HEK293 (cell line): ENCODE data around the gene PHF13.

Experiments
- CTCF ChIP-seq: fragments of 450-650 bp; formaldehyde crosslinking; IDR thresholded peaks from 2 replicates; pipeline ENCODE4 v1.5.1; 2016; ENCODE audit warnings: missing biosample characterization, missing genetic modification characterization
- KLF8 ChIP-seq: fragments of 450-650 bp; formaldehyde crosslinking; IDR thresholded peaks from 2 replicates; pipeline ENCODE4 v1.5.1; 2016; ENCODE audit warnings: missing biosample characterization, missing genetic modification characterization
- OSR2 ChIP-seq: fragments of 450-650 bp; formaldehyde crosslinking; IDR thresholded peaks from 2 replicates; pipeline ENCODE4 v1.5.1; 2016; ENCODE audit warnings: missing biosample characterization, missing genetic modification characterization
- ZBTB11 ChIP-seq: fragments of 450-650 bp; formaldehyde crosslinking; conservative IDR thresholded peaks from 2 replicates; pipeline ENCODE4 v1.5.1; 2016; ENCODE audit warnings: low read depth, missing biosample characterization, missing genetic modification characterization
- ZBTB20 ChIP-seq: fragments of 450-650 bp; formaldehyde crosslinking; IDR thresholded peaks from 2 replicates; pipeline ENCODE4 v1.5.1; 2016; ENCODE audit warnings: missing biosample characterization, missing genetic modification characterization
- ZNF175 ChIP-seq: fragments of 450-650 bp; formaldehyde crosslinking; IDR thresholded peaks from 2 replicates; pipeline ENCODE4 v1.5.1; 2016; ENCODE audit warnings: missing biosample characterization, missing genetic modification characterization
- ZNF350 ChIP-seq: fragments of 450-650 bp; formaldehyde crosslinking; IDR thresholded peaks from 2 replicates; pipeline ENCODE4 v1.5.0; 2017; ENCODE audit warnings: missing biosample characterization, mild to moderate bottlenecking, missing genetic modification characterization
- ZNF398 ChIP-seq: fragments of 450-650 bp; formaldehyde crosslinking; IDR thresholded peaks from 2 replicates; pipeline ENCODE4 v1.5.1; 2017; ENCODE audit warnings: missing biosample characterization, missing genetic modification characterization
- ZNF433 ChIP-seq: fragments of 450-650 bp; formaldehyde crosslinking; IDR thresholded peaks from 2 replicates; pipeline ENCODE4 v1.5.1; 2016; ENCODE audit warnings: missing biosample characterization, missing genetic modification characterization, low read depth
- ZNF707 ChIP-seq: fragments of 450-650 bp; formaldehyde crosslinking; IDR thresholded peaks from 2 replicates; pipeline ENCODE4 v1.5.1; 2016; ENCODE audit warnings: missing biosample characterization, missing genetic modification characterization
- TF ChIP-seq, protein P1 (sequence below): fragments of 450-650 bp; formaldehyde crosslinking; IDR thresholded peaks from 2 replicates; pipeline ENCODE4 v1.5.1; 2016; ENCODE audit warnings: missing biosample characterization, missing genetic modification characterization
- TF ChIP-seq, protein P2 (sequence below): fragments of 450-650 bp; formaldehyde crosslinking; IDR thresholded peaks from 2 replicates; pipeline ENCODE4 v1.5.1; 2016; ENCODE audit warnings: missing biosample characterization, missing genetic modification characterization, low read depth

- TF ChIP-seq CTCF (no peak), ZNF350 (tag by site-specific recombination) (no peak), ZBTB11 (no peak), ZNF175 (no peak), OSR2 (tag by site-specific recombination) (no peak), ZNF433 (tag by site-specific recombination) (no peak), KLF8 (tag by site-specific recombination) (no peak), ZBTB20 (tag by site-specific recombination) (no peak), ZNF707 (tag by site-specific recombination) (no peak), ZNF398 (tag by site-specific recombination) (no peak)
- TF ChIP-seq, protein P1, sequence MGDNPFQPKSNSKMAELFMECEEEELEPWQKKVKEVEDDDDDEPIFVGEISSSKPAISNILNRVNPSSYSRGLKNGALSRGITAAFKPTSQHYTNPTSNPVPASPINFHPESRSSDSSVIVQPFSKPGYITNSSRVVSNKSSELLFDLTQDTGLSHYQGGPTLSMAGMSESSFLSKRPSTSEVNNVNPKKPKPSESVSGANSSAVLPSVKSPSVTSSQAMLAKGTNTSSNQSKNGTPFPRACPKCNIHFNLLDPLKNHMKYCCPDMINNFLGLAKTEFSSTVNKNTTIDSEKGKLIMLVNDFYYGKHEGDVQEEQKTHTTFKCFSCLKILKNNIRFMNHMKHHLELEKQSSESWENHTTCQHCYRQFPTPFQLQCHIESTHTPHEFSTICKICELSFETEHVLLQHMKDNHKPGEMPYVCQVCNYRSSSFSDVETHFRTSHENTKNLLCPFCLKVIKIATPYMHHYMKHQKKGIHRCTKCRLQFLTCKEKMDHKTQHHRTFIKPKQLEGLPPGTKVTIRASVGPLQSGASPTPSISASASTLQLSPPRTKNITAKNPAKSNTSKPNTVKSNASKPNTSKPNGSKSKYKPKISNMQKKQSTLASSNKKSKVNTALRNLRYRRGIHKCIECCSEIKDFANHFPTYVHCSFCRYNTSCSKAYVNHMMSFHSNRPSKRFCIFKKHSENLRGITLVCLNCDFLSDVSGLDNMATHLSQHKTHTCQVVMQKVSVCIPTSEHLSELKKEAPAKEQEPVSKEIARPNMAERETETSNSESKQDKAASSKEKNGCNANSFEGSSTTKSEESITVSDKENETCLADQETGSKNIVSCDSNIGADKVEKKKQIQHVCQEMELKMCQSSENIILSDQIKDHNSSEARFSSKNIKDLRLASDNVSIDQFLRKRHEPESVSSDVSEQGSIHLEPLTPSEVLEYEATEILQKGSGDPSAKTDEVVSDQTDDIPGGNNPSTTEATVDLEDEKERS (tag by site-specific recombination): no peak
- TF ChIP-seq, protein P2, sequence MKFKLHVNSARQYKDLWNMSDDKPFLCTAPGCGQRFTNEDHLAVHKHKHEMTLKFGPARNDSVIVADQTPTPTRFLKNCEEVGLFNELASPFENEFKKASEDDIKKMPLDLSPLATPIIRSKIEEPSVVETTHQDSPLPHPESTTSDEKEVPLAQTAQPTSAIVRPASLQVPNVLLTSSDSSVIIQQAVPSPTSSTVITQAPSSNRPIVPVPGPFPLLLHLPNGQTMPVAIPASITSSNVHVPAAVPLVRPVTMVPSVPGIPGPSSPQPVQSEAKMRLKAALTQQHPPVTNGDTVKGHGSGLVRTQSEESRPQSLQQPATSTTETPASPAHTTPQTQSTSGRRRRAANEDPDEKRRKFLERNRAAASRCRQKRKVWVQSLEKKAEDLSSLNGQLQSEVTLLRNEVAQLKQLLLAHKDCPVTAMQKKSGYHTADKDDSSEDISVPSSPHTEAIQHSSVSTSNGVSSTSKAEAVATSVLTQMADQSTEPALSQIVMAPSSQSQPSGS (tag by site-specific recombination): no peak
Measured at GRCh38 chr1:6668503-6668902, 55.0 kb downstream of the PHF13 start.
